ENCODE data around the gene ZNF800.

Gene ZNF800

DNA sequence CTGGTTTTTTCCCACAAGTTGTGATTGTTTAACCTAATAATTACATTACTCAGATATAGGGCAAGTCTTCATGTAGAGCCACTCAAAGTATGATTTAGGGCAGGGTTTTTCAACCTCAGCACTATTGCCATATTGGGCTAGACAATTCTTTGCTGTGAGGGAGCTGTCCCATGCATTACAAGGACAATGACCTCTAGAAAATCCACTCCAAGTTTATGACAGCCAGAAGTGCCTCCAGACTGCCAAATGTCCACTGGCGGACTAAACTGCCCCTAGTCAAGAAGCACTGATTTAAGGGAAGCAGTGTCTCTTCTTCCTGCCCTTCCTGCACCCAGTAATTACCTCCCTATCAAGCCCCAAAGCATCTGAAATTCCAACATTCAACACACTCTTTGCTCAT, 54.4 kb downstream of the ZNF800 start:
- Histone ChIP-seq H3K27me3 (ENCODE audit: low read depth, low read length) (peaks cover 5% of the 10 kb centered on the region; the same call in 1 of the 2 replicates), H3K27ac (ENCODE audit: low read length) (no peak overlapping the region), H4K20me1 (ENCODE audit: insufficient read depth, low read length) (no peaks in the 10 kb centered on the region), H3K36me3 (replicated peaks; ENCODE audit: low read depth, low read length) (no peaks in the 10 kb centered on the region), H3K9me3 (ENCODE audit: insufficient read depth, low read length) (no peaks in the 10 kb centered on the region), H3K79me2 (ENCODE audit: low read length) (no peaks in the 10 kb centered on the region), H3K9ac (ENCODE audit: low read length) (no peak overlapping the region), H3K4me3 (ENCODE audit: low read length) (no peak overlapping the region), H2AFZ (ENCODE audit: low read depth, low read length) (no peak overlapping the region), H3K4me1 (ENCODE audit: low read length) (no peaks in the 10 kb centered on the region), H3K4me2 (ENCODE audit: low read length) (no peak overlapping the region)
- TF ChIP-seq CTCF (IDR thresholded peaks at IDR 0.05; ENCODE audit: low read depth, low read length) (no peak), EZH2phosphoT487 (IDR thresholded peaks at IDR 0.05; ENCODE audit: low read depth) (no peak)

DNA sequence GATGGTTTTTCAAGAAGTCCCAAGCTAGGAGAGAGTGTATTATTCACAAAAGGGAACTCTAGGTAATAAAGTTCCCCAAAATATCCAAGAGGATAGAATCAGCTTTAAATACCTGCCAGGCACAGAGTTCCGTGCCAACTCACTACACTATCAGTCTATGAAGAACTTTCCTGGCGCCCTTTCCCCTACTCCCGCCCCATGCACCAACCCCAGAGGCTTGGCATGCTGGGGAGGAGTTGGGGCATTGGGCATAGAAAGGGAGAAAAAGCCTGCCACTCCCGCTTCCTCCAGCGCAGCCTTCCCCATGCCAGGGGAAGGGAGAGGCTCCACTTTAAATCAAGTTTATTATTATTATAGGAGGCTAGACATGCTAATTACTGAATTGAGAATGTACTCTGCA, 54.9 kb downstream of the ZNF800 start:
- no peak overlapping the region for H3K4me3 ChIP-seq (ENCODE audit: low read length)
- peaks cover 5% of the 10 kb centered on the region; the same call in 1 of the 2 replicates for H3K27me3 ChIP-seq (ENCODE audit: low read depth, low read length)
- H3K9me3 ChIP-seq (ENCODE audit: insufficient read depth, low read length): no peaks in the 10 kb centered on the region
- no peak overlapping the region for H3K27ac ChIP-seq (ENCODE audit: low read length)
- no peak overlapping the region for H2AFZ ChIP-seq (ENCODE audit: low read depth, low read length)
- H3K9ac ChIP-seq (ENCODE audit: low read length): no peak overlapping the region
- H3K79me2 ChIP-seq (ENCODE audit: low read length): no peaks in the 10 kb centered on the region
- no peaks in the 10 kb centered on the region for H3K4me1 ChIP-seq (ENCODE audit: low read length)
- H3K36me3 ChIP-seq (replicated peaks; ENCODE audit: low read depth, low read length): no peaks in the 10 kb centered on the region
- TF ChIP-seq EZH2phosphoT487 (IDR thresholded peaks at IDR 0.05; ENCODE audit: low read depth) (no peak), CTCF (IDR thresholded peaks at IDR 0.05; ENCODE audit: low read depth, low read length) (no peak)
- no peak overlapping the region for H3K4me2 ChIP-seq (ENCODE audit: low read length)
- H4K20me1 ChIP-seq (ENCODE audit: insufficient read depth, low read length): no peaks in the 10 kb centered on the region

- H3K79me2 ChIP-seq (ENCODE audit: low read length): no peaks in the 10 kb centered on the region
- H3K4me2 ChIP-seq (ENCODE audit: low read length): no peak overlapping the region
- no peak overlapping the region for H3K4me3 ChIP-seq (ENCODE audit: low read length)
- no peaks in the 10 kb centered on the region for H3K4me1 ChIP-seq (ENCODE audit: low read length)
- H3K9ac ChIP-seq (ENCODE audit: low read length): no peak overlapping the region
- peaks cover 5% of the 10 kb centered on the region; the same call in 1 of the 2 replicates for H3K27me3 ChIP-seq (ENCODE audit: low read depth, low read length)
- H3K27ac ChIP-seq (ENCODE audit: low read length): no peak overlapping the region
- no peaks in the 10 kb centered on the region for H3K36me3 ChIP-seq (replicated peaks; ENCODE audit: low read depth, low read length)
- no peaks in the 10 kb centered on the region for H4K20me1 ChIP-seq (ENCODE audit: insufficient read depth, low read length)
- no peak for TF ChIP-seq CTCF (IDR thresholded peaks at IDR 0.05; ENCODE audit: low read depth, low read length)
- no peak for TF ChIP-seq EZH2phosphoT487 (IDR thresholded peaks at IDR 0.05; ENCODE audit: low read depth)
- no peaks in the 10 kb centered on the region for H3K9me3 ChIP-seq (ENCODE audit: insufficient read depth, low read length)
- H2AFZ ChIP-seq (ENCODE audit: low read depth, low read length): no peak overlapping the region
Observed at GRCh38 chr7:127336458-127336857, 56.0 kb downstream of the ZNF800 start.

DNA sequence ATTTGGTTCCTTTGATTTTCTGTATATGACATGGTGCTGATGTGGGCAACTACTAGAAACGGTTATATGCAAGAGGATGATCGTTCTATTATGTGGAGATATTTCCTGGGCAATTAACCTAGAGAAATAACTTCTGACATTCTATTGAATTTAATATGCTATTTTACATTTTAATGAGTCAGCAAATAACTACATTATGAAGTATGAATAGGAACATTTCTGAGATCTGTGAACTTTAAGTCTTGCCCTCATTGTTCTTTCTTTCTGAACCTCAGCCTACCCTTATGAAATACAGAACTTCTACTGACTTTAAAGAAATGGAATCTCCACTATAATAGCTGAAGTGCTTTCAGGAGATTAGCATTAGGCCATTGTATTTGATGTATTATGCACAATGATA, 59.6 kb downstream of the ZNF800 start:
- no peaks in the 10 kb centered on the region for H4K20me1 ChIP-seq (ENCODE audit: insufficient read depth, low read length)
- no peak for TF ChIP-seq CTCF (IDR thresholded peaks at IDR 0.05; ENCODE audit: low read depth, low read length)
- TF ChIP-seq EZH2phosphoT487 (IDR thresholded peaks at IDR 0.05; ENCODE audit: low read depth): no peak

More for the DNA sequence above, 59.6 kb downstream of the ZNF800 start:
- no peaks in the 10 kb centered on the region for H3K36me3 ChIP-seq (replicated peaks; ENCODE audit: low read depth, low read length)
- peaks cover 10% of the 10 kb centered on the region for H3K27me3 ChIP-seq (ENCODE audit: low read depth, low read length)
- H3K4me2 ChIP-seq (ENCODE audit: low read length): no peak overlapping the region
- no peak overlapping the region for H2AFZ ChIP-seq (ENCODE audit: low read depth, low read length)
- no peak overlapping the region for H3K9ac ChIP-seq (ENCODE audit: low read length)
- H3K27ac ChIP-seq (ENCODE audit: low read length): no peak overlapping the region
- no peak overlapping the region for H3K4me3 ChIP-seq (ENCODE audit: low read length)
- H3K9me3 ChIP-seq (ENCODE audit: insufficient read depth, low read length): no peaks in the 10 kb centered on the region
- H3K79me2 ChIP-seq (ENCODE audit: low read length): no peaks in the 10 kb centered on the region
- H3K4me1 ChIP-seq (ENCODE audit: low read length): no peaks in the 10 kb centered on the region
